SK-N-MC (cell line): ENCODE results near the gene FOLR3.

Source experiments
- DNase-seq: peaks from one replicate; pipeline ENCODE4 v3.0.0-alpha.2; 2011; ENCODE audit warnings: low read depth, low spot score
- H3K27ac ChIP-seq: fragments of 200-600 bp; sonication (generic); 2 replicates; pipeline ENCODE4 v1.5.1; 2016; ENCODE audit warnings: mixed run types
- H3K36me3 ChIP-seq: fragments of 200-600 bp; sonication (generic); 2 replicates; pipeline ENCODE4 v1.6.1; 2017; ENCODE audit warnings: antibody characterized with exemption, low read length, mixed read lengths; ENCODE audit not compliant: insufficient read depth
- H3K4me3 ChIP-seq: fragments of 200-600 bp; sonication (generic); 2 replicates; pipeline ENCODE4 v1.5.1; 2016
- H3K9ac ChIP-seq: fragments of 200-600 bp; sonication (generic); 2 replicates; pipeline ENCODE4 v1.8.0; 2017; ENCODE audit warnings: mixed run types, mixed read lengths; ENCODE audit not compliant: insufficient read length
- H3K9me3 ChIP-seq: fragments of 200-600 bp; sonication (generic); 2 replicates; pipeline ENCODE4 v1.6.1; 2017; ENCODE audit warnings: low read depth, mild to moderate bottlenecking, antibody characterized with exemption, low read length, moderate library complexity, mixed read lengths
- EZH2 ChIP-seq: fragments of 200-600 bp; sonication (generic); IDR thresholded peaks from one replicate; pipeline ENCODE4 v1.6.1; 2017; ENCODE audit warnings: antibody characterized with exemption
- FOXP2 ChIP-seq: optimal IDR thresholded peaks from 2 replicates; pipeline ENCODE3; 2011; ENCODE audit warnings: mild to moderate bottlenecking, moderate library complexity; ENCODE audit not compliant: insufficient read depth; ENCODE audit errors: extremely low read length, control extremely low read depth
- POLR2AphosphoS5 ChIP-seq: IDR thresholded peaks from 2 replicates; pipeline ENCODE4 v1.6.1; 2012; ENCODE audit warnings: mild to moderate bottlenecking, low read depth, low read length, borderline replicate concordance

FOLR3 gene

GRCh38 chr11:72188267-72188666 is 52.7 kb downstream of the FOLR3 start:
- H3K9me3 ChIP-seq, result no peaks in the 10 kb centered on the region
- H3K9ac ChIP-seq, result no peak overlapping the region
- no peak for TF ChIP-seq POLR2AphosphoS5
- TF ChIP-seq EZH2, result no peak
- TF ChIP-seq FOXP2, result no peak
- no peak for DNase-seq
- no peaks in the 10 kb centered on the region for H3K36me3 ChIP-seq
- no peak overlapping the region for H3K27ac ChIP-seq
- H3K4me3 ChIP-seq, result no peak overlapping the region
